GM13976 (cell line): Measurements from ENCODE around the gene CHMP3.

Source experiments
- DNase-seq: peaks from one replicate; pipeline ENCODE4 v3.0.0; 2012; ENCODE audit warnings: low spot score
- in situ Hi-C: fragments of 300-500 bp; cut with MboI; formaldehyde crosslinking; loops from one replicate; pipeline ENCODE4 v1.12.0; 2022; ENCODE audit warnings: low sequenced_read_pairs, mixed read lengths, inconsistent platforms; ENCODE audit not compliant: unreplicated experiment
- TF ChIP-seq, protein P1 (sequence below): IDR thresholded peaks from 2 replicates; pipeline ENCODE4 v1.5.1; 2012; ENCODE audit warnings: borderline replicate concordance, mild to moderate bottlenecking; ENCODE audit not compliant: insufficient read depth; ENCODE audit errors: extremely low read depth, missing control alignments, control extremely low read depth

The CHMP3 gene

DNA sequence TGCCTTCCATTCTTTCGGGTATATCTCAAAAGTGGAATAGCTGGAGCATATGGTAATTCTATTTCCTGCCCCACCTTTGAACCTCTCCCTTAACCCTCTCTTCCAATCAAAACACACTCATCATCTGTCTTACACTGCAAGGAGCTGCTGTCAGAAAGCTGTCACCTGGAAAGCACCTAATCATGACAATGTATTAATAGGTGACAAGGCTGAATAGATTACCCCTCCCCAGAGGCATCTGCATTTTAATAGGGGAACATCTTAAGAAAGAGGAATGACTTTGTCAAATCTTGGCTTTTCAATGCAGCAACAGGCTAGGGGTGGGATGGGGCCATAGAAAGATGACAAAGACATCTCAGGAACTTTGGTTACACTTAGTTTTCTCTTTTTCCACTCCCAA is 41.3 kb downstream of the CHMP3 start:
- DNase-seq: no peak
- in situ Hi-C loops: no loop called here

DNA sequence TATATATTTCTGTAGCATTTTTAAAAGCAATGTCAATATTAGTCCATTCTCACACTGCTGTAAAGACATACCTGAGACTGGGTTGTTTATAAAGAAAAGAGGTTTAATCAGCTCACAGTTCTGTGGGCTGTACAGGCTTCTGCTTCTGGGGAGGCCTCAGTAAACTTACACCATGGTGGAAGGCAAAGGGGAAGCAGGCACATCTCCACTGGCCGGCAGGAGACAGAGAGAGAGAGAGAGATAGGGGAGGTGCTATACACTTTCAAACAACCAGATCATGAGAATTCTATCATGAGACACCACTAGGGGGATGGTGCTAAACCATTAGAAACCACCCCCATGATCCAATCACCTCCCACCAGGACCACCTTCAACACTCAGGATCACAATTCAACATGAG is 43.1 kb downstream of the CHMP3 start:
- TF ChIP-seq, protein P1, sequence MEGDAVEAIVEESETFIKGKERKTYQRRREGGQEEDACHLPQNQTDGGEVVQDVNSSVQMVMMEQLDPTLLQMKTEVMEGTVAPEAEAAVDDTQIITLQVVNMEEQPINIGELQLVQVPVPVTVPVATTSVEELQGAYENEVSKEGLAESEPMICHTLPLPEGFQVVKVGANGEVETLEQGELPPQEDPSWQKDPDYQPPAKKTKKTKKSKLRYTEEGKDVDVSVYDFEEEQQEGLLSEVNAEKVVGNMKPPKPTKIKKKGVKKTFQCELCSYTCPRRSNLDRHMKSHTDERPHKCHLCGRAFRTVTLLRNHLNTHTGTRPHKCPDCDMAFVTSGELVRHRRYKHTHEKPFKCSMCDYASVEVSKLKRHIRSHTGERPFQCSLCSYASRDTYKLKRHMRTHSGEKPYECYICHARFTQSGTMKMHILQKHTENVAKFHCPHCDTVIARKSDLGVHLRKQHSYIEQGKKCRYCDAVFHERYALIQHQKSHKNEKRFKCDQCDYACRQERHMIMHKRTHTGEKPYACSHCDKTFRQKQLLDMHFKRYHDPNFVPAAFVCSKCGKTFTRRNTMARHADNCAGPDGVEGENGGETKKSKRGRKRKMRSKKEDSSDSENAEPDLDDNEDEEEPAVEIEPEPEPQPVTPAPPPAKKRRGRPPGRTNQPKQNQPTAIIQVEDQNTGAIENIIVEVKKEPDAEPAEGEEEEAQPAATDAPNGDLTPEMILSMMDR: no peak
- in situ Hi-C loops: no loop called here
- DNase-seq: no peak

More for the DNA sequence above, 41.3 kb downstream of the CHMP3 start:
- TF ChIP-seq, protein P1: no peak

DNA sequence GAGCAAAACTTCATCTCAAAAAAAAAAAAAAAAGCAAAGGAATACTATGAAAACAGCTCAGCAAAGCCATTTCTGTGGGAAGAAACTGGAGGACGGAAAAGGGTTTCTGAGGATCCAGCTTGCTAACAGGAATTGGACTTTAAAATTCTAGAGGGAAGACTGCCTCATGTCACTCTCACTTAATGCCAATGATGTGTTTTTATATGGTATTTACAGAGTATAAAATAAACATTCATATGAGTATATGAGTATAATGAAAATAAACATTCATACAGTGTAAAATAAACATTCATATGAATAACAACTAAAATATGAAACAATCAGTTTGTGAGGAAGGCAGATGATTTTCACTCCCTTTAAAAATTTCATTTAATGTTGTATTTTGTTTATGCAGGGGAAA is 43.9 kb downstream of the CHMP3 start:
- DNase-seq: no peak
- TF ChIP-seq, protein P1: no peak
- in situ Hi-C loops: no loop called here

DNA sequence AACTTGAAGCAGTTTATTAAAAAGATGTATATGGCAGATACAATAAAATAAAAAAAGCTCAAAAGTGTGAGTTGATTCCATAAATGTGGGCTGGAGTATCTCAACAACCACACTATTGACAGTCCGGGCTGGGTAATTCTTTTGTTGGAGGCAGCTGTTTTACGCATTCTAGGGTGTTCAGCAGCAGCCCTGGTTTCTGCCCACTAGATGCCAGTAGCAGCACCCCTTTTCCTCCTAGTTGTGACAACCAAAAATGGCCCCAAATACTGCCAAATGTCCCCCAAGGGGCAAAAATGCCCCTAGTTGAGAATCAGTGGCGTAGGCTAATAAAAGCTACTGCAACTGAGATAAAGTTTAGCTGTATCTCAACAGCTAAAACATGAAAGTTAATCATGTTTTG is 44.8 kb downstream of the CHMP3 start:
- TF ChIP-seq, protein P1: no peak
- DNase-seq: no peak
- in situ Hi-C loops: no loop called here

DNA sequence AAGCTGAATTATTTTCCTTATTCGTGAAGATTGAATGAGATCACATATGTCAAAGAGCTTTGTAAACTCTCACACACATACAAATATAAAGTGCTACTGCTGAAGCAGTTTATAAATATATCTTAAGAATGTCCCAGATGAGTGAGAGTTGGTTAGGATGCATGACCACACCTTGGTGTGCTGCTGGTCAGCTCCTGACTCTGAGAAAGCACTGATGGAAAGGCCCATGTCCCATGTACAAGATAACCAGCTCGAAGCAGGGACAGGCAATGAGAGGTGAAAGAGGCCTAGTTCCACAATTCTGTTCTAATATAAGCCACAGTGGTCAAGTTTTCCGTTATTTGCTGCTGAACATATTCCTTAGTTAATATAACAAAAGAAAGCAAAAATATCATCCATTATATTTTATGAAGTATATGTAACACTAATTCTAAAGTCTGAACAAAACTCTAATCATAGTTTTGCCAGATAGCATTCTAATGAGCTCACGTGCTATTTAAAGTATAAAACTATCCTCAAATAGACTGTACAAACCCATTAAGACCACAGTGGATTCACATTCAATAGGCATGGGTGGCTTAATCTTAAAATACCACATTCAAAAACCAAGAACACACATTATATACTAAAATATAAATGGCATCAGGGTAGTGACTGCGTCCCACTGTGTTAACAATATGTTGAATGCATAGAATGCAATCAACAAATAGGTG is 49.1 kb downstream of the CHMP3 start:
- in situ Hi-C loops: no loop called here
- TF ChIP-seq, protein P1: no peak
- DNase-seq: no peak

DNA sequence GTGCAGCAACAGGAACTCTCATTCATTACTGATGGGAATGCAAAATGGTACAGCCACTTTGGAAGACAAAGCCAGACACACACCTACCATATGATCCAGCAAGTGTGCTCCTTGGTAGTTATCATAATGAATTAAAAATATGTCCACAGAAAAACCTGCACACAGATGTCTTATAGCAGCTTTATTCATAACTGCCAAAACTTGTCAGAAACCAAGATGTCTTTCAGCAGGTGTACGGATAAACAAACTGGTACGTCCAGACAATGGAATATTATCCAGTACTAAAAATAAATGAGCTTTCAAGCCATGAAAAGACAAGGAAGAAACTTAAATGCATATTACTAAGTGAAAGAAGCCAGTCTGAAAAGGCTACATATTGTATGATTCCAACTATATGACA is 50.4 kb downstream of the CHMP3 start:
- TF ChIP-seq, protein P1: no peak
- in situ Hi-C loops: no loop called here
- no peak for DNase-seq

DNA sequence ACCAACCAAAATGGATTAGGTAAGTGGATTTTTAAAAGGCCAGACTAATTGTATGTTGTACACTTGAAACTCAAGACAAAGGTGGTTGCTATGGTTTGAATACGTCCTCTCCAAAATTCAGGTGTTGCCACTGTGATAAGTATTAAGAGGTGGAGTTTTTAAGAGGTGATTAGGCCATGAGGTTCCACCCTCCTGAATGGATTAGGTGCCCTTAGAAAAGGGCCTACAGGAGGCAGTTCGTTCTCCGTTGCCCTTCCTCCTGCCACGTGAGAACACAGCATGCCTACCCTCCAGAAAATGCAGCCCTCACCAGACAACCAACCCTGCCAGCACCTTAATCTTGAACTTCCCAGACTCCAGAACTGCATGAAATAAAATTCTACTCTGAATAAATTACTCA is 51.2 kb downstream of the CHMP3 start:
- no peak for DNase-seq
- in situ Hi-C loops: no loop called here
- TF ChIP-seq, protein P1: no peak
